ENCODE measurements around the gene ZFAND3.

Gene ZFAND3

GRCh38 chr6:37826188-37826587 is 6.7 kb downstream of the ZFAND3 start:
- H3K4me3 ChIP-seq = no peak overlapping the region
- no peak for DNase-seq (ENCODE audit: low spot score in 2 of 2)
- H3K9me3 ChIP-seq = no peaks in the 10 kb centered on the region
- H3K4me1 ChIP-seq = peaks cover 33% of the 10 kb centered on the region
- H3K36me3 ChIP-seq (replicated peaks) = no peaks in the 10 kb centered on the region; the same call in 1 of the 2 replicates
- H3K27me3 ChIP-seq (ENCODE audit: low read depth) = no peaks in the 10 kb centered on the region
- in situ Hi-C loops (cut with MboI; ENCODE audit: low sequenced_read_pairs) = no loop called here

DNA sequence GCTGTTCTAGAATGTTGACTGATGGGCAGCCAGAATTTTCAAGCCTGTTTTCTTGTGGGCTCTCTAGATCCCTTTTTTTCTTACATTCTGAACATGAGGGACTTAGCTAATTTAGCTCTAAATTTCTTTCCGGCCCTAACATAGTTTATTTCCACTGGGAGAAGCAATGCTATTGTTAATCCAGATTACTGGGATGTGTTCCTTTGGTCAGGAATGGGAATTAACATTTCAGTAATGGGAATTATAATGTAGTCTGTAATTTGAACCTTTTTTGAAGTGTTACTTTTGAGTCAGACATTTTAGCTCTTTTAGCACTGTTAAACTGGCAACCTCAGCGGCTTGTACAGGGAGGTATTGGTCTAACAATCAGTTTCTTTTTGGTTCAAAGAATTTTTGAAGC is 7.5 kb downstream of the ZFAND3 start:
- in situ Hi-C loops (cut with MboI; ENCODE audit: low sequenced_read_pairs) = no loop called here
- Histone ChIP-seq H3K27me3 (ENCODE audit: low read depth) (no peaks in the 10 kb centered on the region), H3K4me1 (peaks cover 28% of the 10 kb centered on the region), H3K9me3 (no peaks in the 10 kb centered on the region), H3K4me3 (no peak overlapping the region), H3K36me3 (replicated peaks) (no peaks in the 10 kb centered on the region; the same call in 1 of the 2 replicates)
- peak in 1 of 2 experiments; percentile 75 for DNase-seq (ENCODE audit: low spot score in 2 of 2)

- no peaks in the 10 kb centered on the region for H3K9me3 ChIP-seq
- H3K27me3 ChIP-seq (ENCODE audit: low read depth) = no peaks in the 10 kb centered on the region
- no peaks in the 10 kb centered on the region; the same call in 1 of the 2 replicates for H3K36me3 ChIP-seq (replicated peaks)
- no peak for DNase-seq (ENCODE audit: low spot score in 2 of 2)
- peaks cover 22% of the 10 kb centered on the region for H3K4me1 ChIP-seq
- in situ Hi-C loops (cut with MboI; ENCODE audit: low sequenced_read_pairs) = no loop called here
- no peak overlapping the region for H3K4me3 ChIP-seq
Measured at GRCh38 chr6:37827603-37828265, 8.2 kb downstream of the ZFAND3 start.

GRCh38 chr6:37830225-37830624 is 10.7 kb downstream of the ZFAND3 start:
- Histone ChIP-seq H3K36me3 (replicated peaks) (peaks cover 5% of the 10 kb centered on the region), H3K27me3 (ENCODE audit: low read depth) (no peaks in the 10 kb centered on the region), H3K4me1 (peaks cover 12% of the 10 kb centered on the region), H3K4me3 (no peak overlapping the region), H3K9me3 (no peaks in the 10 kb centered on the region)
- in situ Hi-C loops (cut with MboI; ENCODE audit: low sequenced_read_pairs) = no loop called here
- DNase-seq (ENCODE audit: low spot score in 2 of 2) = no peak

GRCh38 chr6:37831457-37831856 is 11.9 kb downstream of the ZFAND3 start:
- in situ Hi-C loops (cut with MboI; ENCODE audit: low sequenced_read_pairs) = no loop called here
- Histone ChIP-seq H3K27me3 (ENCODE audit: low read depth) (no peaks in the 10 kb centered on the region), H3K4me1 (peaks cover 12% of the 10 kb centered on the region), H3K4me3 (no peak overlapping the region), H3K9me3 (no peaks in the 10 kb centered on the region), H3K36me3 (replicated peaks) (peaks cover 5% of the 10 kb centered on the region)
- DNase-seq (ENCODE audit: low spot score in 2 of 2) = no peak

DNA sequence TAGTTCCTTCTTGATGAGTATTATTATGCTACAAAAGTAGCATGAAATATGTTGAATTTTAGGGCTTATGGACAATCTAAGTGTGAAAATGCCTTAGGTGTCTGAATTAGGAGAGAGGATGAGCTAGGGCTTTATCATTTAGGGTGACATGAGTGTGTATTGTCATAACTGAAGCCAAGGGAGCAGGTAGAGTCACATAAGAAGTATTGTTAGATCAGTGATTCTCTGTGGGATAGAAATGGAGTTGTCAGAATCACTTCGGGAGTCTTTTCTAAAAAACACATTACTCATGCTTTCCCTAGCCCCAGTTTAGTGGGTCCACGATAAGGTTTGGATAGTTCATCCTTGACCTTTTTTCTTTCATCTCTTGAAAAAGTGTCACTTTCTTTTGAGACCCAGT is 16.4 kb downstream of the ZFAND3 start:
- in situ Hi-C loops (cut with MboI; ENCODE audit: low sequenced_read_pairs) = no loop called here
- Histone ChIP-seq H3K9me3 (no peaks in the 10 kb centered on the region), H3K4me1 (no peaks in the 10 kb centered on the region; the same call in 1 of the 2 replicates), H3K36me3 (replicated peaks) (peaks cover 12% of the 10 kb centered on the region), H3K27me3 (ENCODE audit: low read depth) (no peaks in the 10 kb centered on the region), H3K4me3 (no peak overlapping the region)
- no peak for DNase-seq (ENCODE audit: low spot score in 2 of 2)

DNA sequence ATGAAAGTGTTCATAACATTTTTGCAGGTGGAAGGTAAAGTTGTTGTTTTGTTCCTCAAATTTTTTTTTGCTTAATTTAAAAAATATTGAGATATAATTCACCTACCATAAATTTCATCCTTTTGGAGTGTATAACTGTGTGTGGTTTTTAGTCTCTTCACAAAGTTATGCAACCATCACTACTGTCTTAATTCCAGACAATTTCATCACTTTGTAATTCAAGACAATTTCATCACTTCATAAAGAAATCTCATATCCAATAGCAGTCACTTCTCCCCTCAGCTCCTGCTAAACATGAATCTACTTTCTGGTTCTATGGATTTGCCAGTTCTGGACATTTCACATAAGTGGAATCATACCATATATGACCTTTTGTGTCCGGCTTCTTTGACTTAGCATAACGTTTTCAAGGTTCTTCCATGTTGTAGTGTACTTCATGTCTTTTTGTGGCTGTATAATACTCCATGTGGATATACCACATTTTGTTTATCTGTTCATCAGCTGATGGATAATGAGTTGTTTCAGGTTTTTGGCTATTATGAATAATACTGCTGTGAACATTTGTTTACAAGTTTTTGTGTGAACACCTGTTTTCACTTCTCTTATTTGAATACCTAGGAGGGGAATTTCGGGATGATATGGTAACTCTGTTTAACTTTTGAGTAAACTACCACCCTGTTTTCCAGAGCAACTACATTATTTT is 18.8 kb downstream of the ZFAND3 start:
- DNase-seq (ENCODE audit: low spot score in 2 of 2) = no peak
- Histone ChIP-seq H3K9me3 (no peaks in the 10 kb centered on the region), H3K4me3 (no peak overlapping the region), H3K4me1 (no peaks in the 10 kb centered on the region; the same call in 1 of the 2 replicates), H3K27me3 (ENCODE audit: low read depth) (no peaks in the 10 kb centered on the region), H3K36me3 (replicated peaks) (peaks cover 12% of the 10 kb centered on the region)
- in situ Hi-C loops (cut with MboI; ENCODE audit: low sequenced_read_pairs) = no loop called here

DNA sequence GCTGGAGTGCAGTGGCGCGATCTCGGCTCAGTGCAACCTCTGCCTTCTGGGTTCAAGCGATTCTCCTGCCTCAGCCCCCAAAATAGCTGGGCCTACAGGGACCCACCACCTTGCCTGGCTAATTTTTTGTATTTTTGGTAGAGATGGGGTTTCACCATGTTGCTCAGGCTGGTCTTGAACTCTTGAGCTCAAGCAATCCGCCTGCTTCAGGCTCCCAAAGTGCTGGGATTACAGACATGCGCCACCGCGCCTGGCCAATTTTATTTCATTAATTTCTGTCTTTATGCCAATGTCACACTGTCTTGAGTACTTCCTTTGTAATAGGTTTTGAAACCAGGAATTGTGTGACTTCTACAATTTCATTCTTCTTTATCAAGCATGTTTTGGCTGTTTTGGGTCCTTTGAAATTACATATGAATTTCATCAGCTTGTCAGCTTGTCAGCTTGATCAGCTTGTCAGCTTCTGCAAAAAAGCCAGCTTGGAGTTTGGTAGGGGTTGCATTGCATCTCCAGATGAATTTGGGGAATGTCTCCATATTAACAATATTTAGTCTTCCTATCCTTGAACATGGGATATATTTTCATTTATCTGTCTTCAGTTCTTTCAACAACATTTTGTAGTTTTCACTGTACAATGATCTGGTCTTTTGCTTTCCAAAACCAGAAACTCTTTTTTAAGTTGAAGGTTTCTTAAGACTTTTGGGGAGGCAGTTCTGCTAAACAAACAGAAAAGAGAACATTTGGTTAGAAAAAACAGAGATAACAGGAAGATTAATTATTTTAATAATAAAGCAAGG is 20.8 kb downstream of the ZFAND3 start:
- in situ Hi-C loops (cut with MboI; ENCODE audit: low sequenced_read_pairs) = no loop called here
- Histone ChIP-seq H3K9me3 (no peaks in the 10 kb centered on the region), H3K4me1 (no peaks in the 10 kb centered on the region), H3K27me3 (ENCODE audit: low read depth) (no peaks in the 10 kb centered on the region), H3K4me3 (no peak overlapping the region), H3K36me3 (replicated peaks) (peaks cover 6% of the 10 kb centered on the region; the same call in 1 of the 2 replicates)
- DNase-seq (ENCODE audit: low spot score in 2 of 2) = no peak

- no peak overlapping the region for H3K4me3 ChIP-seq
- H3K27me3 ChIP-seq (ENCODE audit: low read depth) = no peaks in the 10 kb centered on the region
- peaks cover 6% of the 10 kb centered on the region; the same call in 1 of the 2 replicates for H3K36me3 ChIP-seq (replicated peaks)
- no peaks in the 10 kb centered on the region for H3K9me3 ChIP-seq
- H3K4me1 ChIP-seq = no peaks in the 10 kb centered on the region
- DNase-seq (ENCODE audit: low spot score in 2 of 2) = no peak
- in situ Hi-C loops (cut with MboI; ENCODE audit: low sequenced_read_pairs) = no loop called here
Measured at GRCh38 chr6:37840940-37841300, 21.4 kb downstream of the ZFAND3 start.

- Histone ChIP-seq H3K36me3 (replicated peaks) (no peaks in the 10 kb centered on the region), H3K27me3 (ENCODE audit: low read depth) (no peaks in the 10 kb centered on the region), H3K4me3 (no peak overlapping the region), H3K4me1 (peaks cover 2% of the 10 kb centered on the region), H3K9me3 (no peaks in the 10 kb centered on the region)
- in situ Hi-C loops (cut with MboI; ENCODE audit: low sequenced_read_pairs) = no loop called here
- DNase-seq (ENCODE audit: low spot score in 2 of 2) = no peak
Measured at GRCh38 chr6:37845026-37845911, 25.7 kb downstream of the ZFAND3 start.

DNA sequence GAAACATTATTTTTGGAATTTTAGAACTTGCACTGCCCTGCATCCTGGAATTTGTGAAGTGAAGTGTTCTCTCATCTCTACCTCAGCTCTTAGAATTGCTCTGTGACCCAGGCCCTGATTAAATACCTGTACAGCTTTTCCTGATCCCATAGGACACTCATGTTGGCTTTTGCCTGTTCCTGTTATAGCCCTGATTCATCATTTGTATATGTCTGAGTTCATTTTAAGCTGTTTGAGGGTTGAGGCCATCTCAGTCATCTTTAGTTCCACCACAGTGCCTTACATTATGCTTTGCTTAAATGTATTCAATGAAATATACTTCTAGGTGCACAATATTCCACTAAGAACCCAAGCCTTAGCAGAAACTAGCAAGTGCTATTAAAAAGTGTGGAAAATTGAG is 26.4 kb downstream of the ZFAND3 start:
- Histone ChIP-seq H3K36me3 (replicated peaks) (no peaks in the 10 kb centered on the region), H3K9me3 (no peaks in the 10 kb centered on the region), H3K4me3 (no peak overlapping the region), H3K4me1 (peaks cover 5% of the 10 kb centered on the region), H3K27me3 (ENCODE audit: low read depth) (no peaks in the 10 kb centered on the region)
- in situ Hi-C loops (cut with MboI; ENCODE audit: low sequenced_read_pairs) = no loop called here
- no peak for DNase-seq (ENCODE audit: low spot score in 2 of 2)

DNA sequence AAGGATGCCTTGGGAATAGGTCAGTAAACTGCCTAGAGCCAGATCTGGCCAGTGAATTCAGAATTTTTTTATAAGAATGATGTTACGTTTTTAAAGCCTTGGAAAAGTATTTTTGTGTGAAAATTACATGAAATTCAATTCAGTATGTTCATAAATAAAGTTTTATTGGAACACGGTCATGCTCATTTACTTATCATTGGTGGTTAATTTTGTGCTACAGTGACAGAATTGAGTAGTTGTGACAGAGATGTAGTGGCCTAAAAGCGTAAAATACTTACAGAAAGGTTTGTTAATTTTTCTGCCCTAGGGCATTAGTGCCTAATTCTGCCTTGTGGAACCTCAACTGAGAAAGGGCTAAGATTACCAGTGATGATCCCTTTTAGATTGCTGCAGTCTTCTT is 28.2 kb downstream of the ZFAND3 start:
- no peaks in the 10 kb centered on the region for H3K9me3 ChIP-seq
- no peaks in the 10 kb centered on the region for H3K27me3 ChIP-seq (ENCODE audit: low read depth)
- H3K4me1 ChIP-seq = peaks cover 5% of the 10 kb centered on the region
- H3K4me3 ChIP-seq = no peak overlapping the region
- DNase-seq (ENCODE audit: low spot score in 2 of 2) = no peak
- H3K36me3 ChIP-seq (replicated peaks) = no peaks in the 10 kb centered on the region
- in situ Hi-C loops (cut with MboI; ENCODE audit: low sequenced_read_pairs) = no loop called here

DNA sequence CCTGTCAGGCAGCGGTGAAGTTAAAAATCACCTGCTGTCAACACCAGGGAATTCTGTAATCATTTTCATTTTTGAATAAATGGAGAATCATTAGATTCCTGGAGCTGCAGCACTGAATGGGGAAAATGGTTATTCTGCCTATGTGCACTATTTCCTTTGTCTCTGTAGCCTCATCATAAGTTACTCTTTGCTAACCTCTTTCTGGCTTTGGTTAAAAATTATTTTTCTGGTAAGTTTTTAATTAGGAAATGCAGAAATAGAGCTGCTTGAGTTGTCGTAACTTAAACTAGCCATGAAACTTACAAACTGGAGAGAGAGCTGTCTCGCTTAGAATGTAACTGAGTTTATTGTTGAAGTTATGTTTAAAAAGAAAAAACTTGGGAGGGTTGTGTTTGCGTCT is 28.8 kb downstream of the ZFAND3 start:
- H3K36me3 ChIP-seq (replicated peaks) = no peaks in the 10 kb centered on the region
- no peaks in the 10 kb centered on the region for H3K27me3 ChIP-seq (ENCODE audit: low read depth)
- in situ Hi-C loops (cut with MboI; ENCODE audit: low sequenced_read_pairs) = no loop called here
- no peak overlapping the region for H3K4me3 ChIP-seq
- peaks cover 5% of the 10 kb centered on the region for H3K4me1 ChIP-seq
- H3K9me3 ChIP-seq = no peaks in the 10 kb centered on the region
- DNase-seq (ENCODE audit: low spot score in 2 of 2) = no peak
